Loucy (cell line): Measurements from ENCODE around the gene TOR1B.

Experiments
- H2AFZ ChIP-seq: fragments of 200-600 bp; sonication (generic); 2 replicates; pipeline ENCODE4 v1.6.0; 2016; ENCODE audit warnings: antibody characterized with exemption, mild to moderate bottlenecking, low read length, moderate library complexity
- H3F3A ChIP-seq: fragments of 200-600 bp; 2 replicates; pipeline ENCODE4 v1.6.0; 2016; ENCODE audit warnings: antibody characterized with exemption, low read depth, mild to moderate bottlenecking
- H3K27me3 ChIP-seq: fragments of 200-600 bp; sonication (generic); 2 replicates; pipeline ENCODE4 v1.6.1; 2014; ENCODE audit warnings: low read length, mild to moderate bottlenecking; ENCODE audit not compliant: insufficient read depth, poor library complexity, severe bottlenecking
- H3K36me3 ChIP-seq: fragments of 200-600 bp; sonication (generic); 2 replicates; pipeline ENCODE4 v1.6.1; 2016; ENCODE audit warnings: low read length; ENCODE audit not compliant: insufficient read depth
- H3K4me1 ChIP-seq: fragments of 200-600 bp; sonication (generic); 2 replicates; pipeline ENCODE4 v1.5.1; 2014; ENCODE audit warnings: low read length, mild to moderate bottlenecking; ENCODE audit not compliant: insufficient read depth, poor library complexity, severe bottlenecking
- H3K4me2 ChIP-seq: fragments of 200-600 bp; sonication (generic); 2 replicates; pipeline ENCODE4 v1.6.0; 2014; ENCODE audit warnings: antibody characterized with exemption, low read length, low read depth, mild to moderate bottlenecking; ENCODE audit not compliant: poor library complexity, severe bottlenecking
- H3K4me3 ChIP-seq: fragments of 200-600 bp; sonication (generic); 2 replicates; pipeline ENCODE4 v1.5.1; 2014; ENCODE audit warnings: low read length, mild to moderate bottlenecking, mixed read lengths; ENCODE audit not compliant: poor library complexity, severe bottlenecking
- H3K79me2 ChIP-seq: fragments of 200-600 bp; sonication (generic); 2 replicates; pipeline ENCODE4 v1.6.1; 2014; ENCODE audit warnings: low read length; ENCODE audit not compliant: insufficient read depth
- H3K9ac ChIP-seq: fragments of 200-600 bp; sonication (generic); 2 replicates; pipeline ENCODE4 v1.6.0; 2014; ENCODE audit warnings: mild to moderate bottlenecking, low read depth, low read length, moderate library complexity; ENCODE audit not compliant: poor library complexity, severe bottlenecking
- H3K9me2 ChIP-seq: fragments of 200-600 bp; sonication (generic); replicated peaks from 2 replicates; pipeline ENCODE4 v1.6.1; 2016; ENCODE audit warnings: low read depth, low read length, mixed read lengths
- H3K9me3 ChIP-seq: fragments of 200-600 bp; sonication (generic); 2 replicates; pipeline ENCODE4 v1.6.1; 2014; ENCODE audit warnings: mild to moderate bottlenecking, antibody characterized with exemption, low read length, low read depth; ENCODE audit not compliant: insufficient read depth
- H4K20me1 ChIP-seq: fragments of 200-600 bp; sonication (generic); 2 replicates; pipeline ENCODE4 v1.6.0; 2014; ENCODE audit warnings: antibody characterized with exemption, low read length, mild to moderate bottlenecking; ENCODE audit not compliant: insufficient read depth, poor library complexity, severe bottlenecking
- CTCF ChIP-seq: fragments of 200-600 bp; sonication (generic); conservative IDR thresholded peaks from 2 replicates; pipeline ENCODE4 v1.5.1; 2014; ENCODE audit warnings: mild to moderate bottlenecking, antibody characterized with exemption, low read length
- EZH2phosphoT487 ChIP-seq: fragments of 200-600 bp; IDR thresholded peaks from 2 replicates; pipeline ENCODE4 v1.6.1; 2018; ENCODE audit warnings: antibody characterized with exemption, mild to moderate bottlenecking, moderate library complexity, borderline replicate concordance

Gene TOR1B

GRCh38 chr9:129802833-129803675 lies at the start of gene TOR1B:
TOR1B (plus strand) TSS chr9:129803184; CDS start chr9:129803213, 29 bp downstream.
- H3K9me3 ChIP-seq: no peaks in the 10 kb centered on the region

GRCh38 chr9:129755151-129755550 lies 47.8 kb upstream of the TOR1B start:
- Histone ChIP-seq H2AFZ (no peak overlapping the region), H3K4me3 (no peak overlapping the region), H3K9me2 (no peaks in the 10 kb centered on the region), H3K36me3 (no peaks in the 10 kb centered on the region), H3K27me3 (no peaks in the 10 kb centered on the region), H3K9ac (no peak overlapping the region), H3K9me3 (no peaks in the 10 kb centered on the region), H3K4me1 (no peaks in the 10 kb centered on the region), H3F3A (no peaks in the 10 kb centered on the region), H4K20me1 (no peaks in the 10 kb centered on the region), H3K4me2 (no peak overlapping the region), H3K79me2 (no peaks in the 10 kb centered on the region)
- TF ChIP-seq EZH2phosphoT487 (no peak), CTCF (no peak)

More at GRCh38 chr9:129802833-129803675, at the start of gene TOR1B:
- Histone ChIP-seq H3K4me1 (peaks cover 5% of the 10 kb centered on the region), H2AFZ (peak within 1 kb of the TSS; percentile 64; the same call in 1 of the 2 replicates), H3K36me3 (no peaks in the 10 kb centered on the region), H3K4me2 (peak within 1 kb of the TSS; percentile 71), H3K9me2 (no peaks in the 10 kb centered on the region), H4K20me1 (peaks cover 7% of the 10 kb centered on the region), H3F3A (no peaks in the 10 kb centered on the region), H3K27me3 (no peaks in the 10 kb centered on the region), H3K9ac (peak within 1 kb of the TSS; percentile 67), H3K79me2 (peaks cover 17% of the 10 kb centered on the region), H3K4me3 (peak within 1 kb of the TSS; percentile 77)
- TF ChIP-seq CTCF: no peak
- TF ChIP-seq EZH2phosphoT487: no peak

- Histone ChIP-seq H3K27me3 (no peaks in the 10 kb centered on the region), H3K4me1 (no peaks in the 10 kb centered on the region), H2AFZ (no peak overlapping the region), H3K4me3 (no peak overlapping the region), H3F3A (no peaks in the 10 kb centered on the region), H3K36me3 (no peaks in the 10 kb centered on the region), H4K20me1 (no peaks in the 10 kb centered on the region), H3K79me2 (no peaks in the 10 kb centered on the region), H3K4me2 (no peak overlapping the region), H3K9ac (no peak overlapping the region), H3K9me3 (no peaks in the 10 kb centered on the region), H3K9me2 (no peaks in the 10 kb centered on the region)
- TF ChIP-seq EZH2phosphoT487 (no peak), CTCF (no peak)
Observed at GRCh38 chr9:129756191-129756590, 46.8 kb upstream of the TOR1B start.
